ENCODE results near the gene PCMT1. TPM values are rescaled to one million over a fixed set of nuclear protein-coding genes. Genes with fewer than 3 reads are reported as not detected.

Gene PCMT1
- total and polyA plus RNA-seq, 2 of the 13 experiments (the other 11 are each of a cell fraction or from before 2014, with no cell fraction given): 112 to 169 TPM

GRCh38 chr6:149749594-149750135, at the start of gene PCMT1 (continued):
- TF ChIP-seq NONO (IDR thresholded peaks at IDR 0.05) (no peak), NONO (CRISPR knock-in tag; conservative IDR thresholded peaks at IDR 0.05) (peak; percentile 95), PLSCR1 (CRISPR knock-in tag; IDR thresholded peaks at IDR 0.05; ENCODE audit: borderline replicate concordance) (no peak), POLR2A (IDR thresholded peaks at IDR 0.05; ENCODE audit: insufficient read depth in 1 of 2, low read depth in 2 of 2, low read length in 2 of 2) (peak; percentile 81 to 87), ZNF879 (CRISPR knock-in tag; IDR thresholded peaks at IDR 0.05) (no peak), CBX1 (IDR thresholded peaks at IDR 0.05; ENCODE audit: low read depth) (no peak), ARNT2 (CRISPR knock-in tag; IDR thresholded peaks at IDR 0.05; ENCODE audit: low read depth) (peak; percentile 93), ZNF607 (CRISPR knock-in tag; IDR thresholded peaks at IDR 0.05; ENCODE audit: borderline replicate concordance) (peak; percentile 71), CREBL2 (CRISPR knock-in tag; IDR thresholded peaks at IDR 0.05; ENCODE audit: borderline replicate concordance) (no peak; the same call in 1 of the 2 replicates), DDIT3 (CRISPR knock-in tag; IDR thresholded peaks at IDR 0.05) (no peak), ZNF564 (CRISPR knock-in tag; IDR thresholded peaks at IDR 0.05) (no peak), TCF7L2 (IDR thresholded peaks at IDR 0.05; ENCODE audit: low read depth, low read length) (no peak), HNF4G (IDR thresholded peaks at IDR 0.05; ENCODE audit: borderline replicate concordance, low read depth, low read length) (no peak), HNF4G (CRISPR knock-in tag; IDR thresholded peaks at IDR 0.05; ENCODE audit: borderline replicate concordance, low read depth) (peak; percentile 42; the same call in 1 of the 2 replicates), TBL1XR1 (IDR thresholded peaks at IDR 0.05; ENCODE audit: borderline replicate concordance, low read length, partially characterized antibody) (no peak), MIER3 (CRISPR knock-in tag; IDR thresholded peaks at IDR 0.05; ENCODE audit: borderline replicate concordance) (no peak; the same call in 1 of the 2 replicates), ZNF136 (CRISPR knock-in tag; IDR thresholded peaks at IDR 0.05; ENCODE audit: low read depth) (no peak), MXI1 (IDR thresholded peaks at IDR 0.05; ENCODE audit: borderline replicate concordance, low read depth, low read length) (0 out of 3 replicates have a peak, but pooled peaks have one; percentile 58), TCF7 (IDR thresholded peaks at IDR 0.05; ENCODE audit: low read depth) (no peak), ATF7 (IDR thresholded peaks at IDR 0.05) (no peak), ATF7 (CRISPR knock-in tag; IDR thresholded peaks at IDR 0.05) (no peak), PAWR (CRISPR knock-in tag; IDR thresholded peaks at IDR 0.05; ENCODE audit: borderline replicate concordance) (peak; percentile 25; the same call in 1 of the 2 replicates), DMAP1 (CRISPR knock-in tag; IDR thresholded peaks at IDR 0.05) (peak; percentile 34; the same call in 1 of the 2 replicates), NR0B2 (CRISPR knock-in tag; IDR thresholded peaks at IDR 0.05) (no peak), KLF11 (CRISPR knock-in tag; IDR thresholded peaks at IDR 0.05) (peak; percentile 64; the same call in 1 of the 2 replicates), ZFP37 (CRISPR knock-in tag; IDR thresholded peaks at IDR 0.05; ENCODE audit: borderline replicate concordance) (0 out of 2 replicates have a peak, but pooled peaks have one; percentile 50), ZFYVE20 (CRISPR knock-in tag; IDR thresholded peaks at IDR 0.05; ENCODE audit: borderline replicate concordance, low read depth) (peak; percentile 91), MTERF4 (CRISPR knock-in tag; IDR thresholded peaks at IDR 0.05) (no peak), MTA3 (CRISPR knock-in tag; IDR thresholded peaks at IDR 0.05) (no peak), PAX8 (CRISPR knock-in tag; IDR thresholded peaks at IDR 0.05; ENCODE audit: borderline replicate concordance) (no peak)
